NCI-H345 treated with DMSO at 0.1 percent for 48 hours (cell line): Measurements from ENCODE around the gene FRG2.
"Not testable (repeated sequence)": the region's sequence is repeated elsewhere in the genome, so short reads cannot be mapped to it uniquely, and the experiment has no call there.

Source experiments
- DNase-seq: peaks from one replicate; lab custom pipeline; 2025; ENCODE audit not compliant: unreplicated experiment; lab: John Stamatoyannopoulos, UW

Gene FRG2

DNA sequence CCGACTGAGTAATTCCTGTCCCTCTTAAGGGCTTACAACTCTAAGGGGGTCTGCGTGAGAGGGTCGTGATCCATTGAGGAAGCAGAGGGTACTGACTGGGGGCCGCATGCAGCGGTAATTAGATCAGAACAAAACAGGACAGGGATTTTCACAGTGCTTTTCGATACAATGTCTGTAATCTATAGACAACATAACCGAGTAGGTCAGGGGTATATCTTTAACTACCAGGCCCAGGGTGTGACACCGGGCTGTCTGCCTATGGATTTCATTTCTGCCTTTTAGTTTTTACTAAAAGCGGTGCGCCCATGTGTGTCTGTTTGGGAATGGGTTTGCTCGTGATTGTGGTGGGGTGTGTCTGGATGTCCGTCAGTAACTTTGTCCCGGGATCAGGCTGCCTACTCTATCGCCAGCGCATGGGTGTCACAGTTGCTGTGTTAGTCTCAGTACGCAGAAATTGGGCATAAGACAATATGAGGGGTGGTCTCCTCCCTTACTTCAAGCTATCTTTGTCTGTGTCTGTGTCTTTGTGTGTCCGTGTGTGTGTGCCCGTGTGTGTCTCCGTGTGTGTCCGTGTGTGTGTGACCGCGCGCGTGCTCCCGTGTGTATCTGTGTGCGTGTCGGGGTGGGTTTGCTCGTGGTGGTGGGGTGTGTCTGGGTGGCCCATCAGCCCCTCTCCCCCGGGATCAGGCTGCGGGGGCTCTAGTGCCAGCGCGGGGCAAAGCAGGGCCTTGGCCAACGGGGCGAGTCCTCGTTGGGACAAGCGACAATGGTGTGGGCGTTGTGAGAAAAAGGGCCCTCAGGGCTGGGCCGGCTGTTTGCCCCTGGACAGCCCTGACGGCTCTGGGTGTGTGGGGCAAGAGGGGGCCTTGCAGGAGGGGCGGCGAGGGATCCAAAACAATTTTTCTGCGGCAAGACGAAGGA lies 10.4 kb downstream of the FRG2 start:
- DNase-seq: no peak

- no peak for DNase-seq
Measured at GRCh38 chr4:190015538-190016368, 11.3 kb downstream of the FRG2 start.

DNA sequence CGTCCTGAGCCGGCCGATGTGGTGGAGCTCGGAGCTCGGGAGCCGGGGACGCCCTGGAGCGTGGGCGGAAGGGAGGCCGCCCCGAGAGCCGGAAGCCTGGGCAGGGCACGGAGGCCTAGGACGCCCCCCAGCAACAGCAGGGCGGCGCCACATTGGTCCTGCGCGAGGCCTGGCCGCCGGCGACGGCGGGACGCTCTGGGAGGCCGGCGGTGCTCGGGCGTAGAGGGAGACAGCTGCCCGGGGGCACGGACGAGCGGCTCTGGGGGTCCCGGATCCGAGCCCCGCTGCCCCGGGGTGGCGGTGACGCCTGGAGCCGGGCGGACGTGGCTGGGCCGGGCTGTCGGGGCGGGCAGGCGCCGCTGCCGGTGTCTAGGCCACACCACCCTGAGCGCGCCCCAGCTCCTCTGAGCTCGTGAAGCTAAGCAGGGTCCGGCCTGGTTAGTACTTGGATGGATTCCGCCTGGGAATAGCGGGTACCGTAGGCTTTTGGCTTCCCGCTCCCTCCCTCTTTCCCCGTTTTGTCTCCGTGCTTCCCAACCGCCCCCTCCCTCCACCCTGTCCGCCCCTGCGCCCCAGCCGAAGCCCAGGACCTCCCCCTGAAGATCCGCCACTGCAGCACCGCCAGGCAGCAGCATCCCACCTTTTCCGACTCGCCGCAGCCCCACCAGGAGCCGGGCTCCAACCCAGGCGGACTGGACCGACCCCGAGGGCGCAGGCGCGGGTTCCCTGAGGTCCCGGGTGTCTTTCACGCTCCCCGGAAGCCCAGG lies 12.1 kb downstream of the FRG2 start:
- no peak for DNase-seq

DNA sequence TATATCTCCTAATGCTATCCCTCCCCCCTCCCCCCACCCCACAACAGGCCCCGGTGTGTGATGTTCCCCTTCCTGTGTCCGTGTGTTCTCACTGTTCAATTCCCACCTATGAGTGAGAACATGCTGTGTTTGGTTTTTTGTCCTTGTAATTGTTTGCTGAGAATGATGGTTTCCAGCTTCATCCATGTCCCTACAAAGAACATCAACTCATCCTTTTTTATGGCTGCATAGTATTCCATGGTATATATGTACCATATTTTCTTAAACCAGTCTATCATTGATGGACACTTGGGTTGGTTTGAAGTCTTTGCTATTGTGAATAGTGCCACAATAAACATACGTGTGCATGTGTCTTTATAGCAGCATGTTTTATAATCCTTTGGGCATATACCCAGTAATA lies 37.1 kb downstream of the FRG2 start:
- not testable (repeated sequence) for DNase-seq

DNA sequence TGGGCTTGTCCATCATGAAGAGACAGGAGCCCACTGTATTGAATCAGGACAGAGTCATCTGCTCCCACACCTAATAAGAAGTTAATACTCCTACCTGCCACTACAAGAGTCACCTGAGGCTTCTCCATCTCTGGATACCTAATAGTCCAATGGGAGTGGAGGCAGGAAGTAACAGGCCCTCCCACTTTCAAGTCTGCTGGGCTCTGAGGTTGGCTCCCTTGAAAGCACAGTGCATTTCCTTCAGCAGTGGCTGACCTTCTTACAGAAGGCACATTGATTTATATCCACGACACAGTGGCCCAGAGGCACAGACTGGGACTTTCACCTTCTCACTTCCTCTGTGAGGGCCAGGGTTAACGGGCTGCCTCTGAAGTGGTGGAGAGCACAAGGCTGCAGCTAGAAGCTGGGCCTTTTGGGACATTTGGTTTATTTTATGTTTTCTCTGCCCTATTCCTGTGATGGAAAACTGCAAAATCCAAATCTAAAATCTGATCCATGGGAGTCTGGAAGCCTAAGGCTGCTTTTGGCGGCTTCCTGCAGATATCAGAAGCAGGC lies 38.1 kb downstream of the FRG2 start:
- no peak for DNase-seq

DNA sequence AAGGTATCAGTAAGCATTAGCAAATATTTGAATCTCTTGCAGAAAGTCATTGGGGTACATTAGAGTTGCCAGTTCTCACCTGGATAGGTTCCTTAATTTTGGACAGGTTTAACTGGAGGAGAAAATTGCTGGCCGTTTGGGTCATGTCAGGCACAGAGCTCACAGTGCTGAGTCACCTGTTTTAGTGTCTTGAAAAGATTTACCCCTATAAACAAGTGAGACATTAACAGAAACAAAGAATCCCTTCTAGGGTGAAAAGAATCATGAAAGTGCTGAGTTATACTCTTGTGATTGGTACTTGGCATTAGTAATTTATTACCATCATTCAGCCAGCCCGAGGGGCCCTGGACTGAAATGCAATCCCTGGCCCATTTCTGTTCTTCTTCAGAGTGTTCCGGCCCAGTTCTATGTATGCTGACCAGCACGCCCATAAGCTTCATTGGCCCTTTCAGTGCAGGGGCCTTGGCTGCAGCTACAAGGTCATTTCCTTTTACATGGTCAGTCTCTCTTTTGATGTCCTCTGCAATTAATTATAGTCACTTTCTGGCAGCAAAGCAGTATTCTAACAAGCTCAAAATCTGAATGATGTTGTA lies 41.3 kb downstream of the FRG2 start:
- DNase-seq: not testable (repeated sequence)

- not testable (repeated sequence) for DNase-seq
Measured at GRCh38 chr4:189984661-189985060, 42.4 kb downstream of the FRG2 start.

DNA sequence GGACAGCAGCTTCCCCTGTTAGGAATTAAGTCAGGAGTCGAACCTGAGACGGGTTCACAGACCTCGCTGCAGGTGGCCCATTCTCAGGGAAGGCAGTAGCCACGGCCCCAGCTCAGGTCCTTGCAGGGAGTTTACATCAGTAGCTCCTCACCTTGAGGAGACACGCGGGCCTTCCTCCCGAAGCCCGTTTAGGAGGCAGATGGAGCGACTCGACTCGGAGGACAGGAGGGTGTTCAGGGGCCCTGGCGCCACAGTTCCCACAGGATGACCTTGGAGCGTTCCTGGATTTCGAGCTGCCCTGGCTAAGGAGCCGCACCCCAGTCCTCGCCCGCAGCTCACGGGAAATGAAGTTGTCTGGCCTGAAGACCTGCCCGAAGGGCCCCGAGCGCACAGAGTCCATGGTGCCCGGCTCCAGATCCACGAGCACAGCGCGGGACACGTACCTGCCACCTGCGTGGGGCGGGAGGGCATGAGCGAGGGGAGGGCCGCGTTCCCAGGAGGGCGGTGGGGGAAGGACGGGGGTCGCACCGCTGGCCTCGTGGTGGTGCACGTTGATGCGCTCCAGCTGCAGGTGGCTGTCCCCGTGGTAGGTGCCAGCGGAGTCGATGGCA lies 43.0 kb downstream of the FRG2 start:
- DNase-seq: not testable (repeated sequence)

GRCh38 chr4:189981970-189982369 lies 45.1 kb downstream of the FRG2 start:
- no peak for DNase-seq

- not testable (repeated sequence) for DNase-seq
Measured at GRCh38 chr4:189980292-189980691, 46.8 kb downstream of the FRG2 start.

- DNase-seq: no peak
Measured at GRCh38 chr4:189979196-189980047, 47.6 kb downstream of the FRG2 start.
